OCI-LY1 (cell line): ENCODE measurements around the gene DEDD.

Experiments used
- H2AFZ ChIP-seq: fragments of 200-600 bp; sonication (generic), shearing (Covaris generic); 2 replicates; pipeline ENCODE4 v1.6.0; 2014; ENCODE audit warnings: antibody characterized with exemption, mild to moderate bottlenecking, low read length
- H3F3A ChIP-seq: fragments of 200-600 bp; sonication (generic), shearing (Covaris generic); 2 replicates; pipeline ENCODE4 v1.6.0; 2014; ENCODE audit warnings: mild to moderate bottlenecking, antibody characterized with exemption, low read length, moderate library complexity; ENCODE audit not compliant: insufficient read depth
- H3K27ac ChIP-seq: fragments of 200-600 bp; sonication (generic); 2 replicates; pipeline ENCODE4 v1.5.1; 2014; ENCODE audit warnings: low read length, mixed run types, mild to moderate bottlenecking, low read depth; ENCODE audit not compliant: poor library complexity, severe bottlenecking
- H3K27me3 ChIP-seq: fragments of 200-600 bp; sonication (generic); 2 replicates; pipeline ENCODE4 v1.6.0; 2014; ENCODE audit warnings: antibody characterized with exemption, mild to moderate bottlenecking, low read length, moderate library complexity; ENCODE audit not compliant: insufficient read depth
- H3K36me3 ChIP-seq: fragments of 200-600 bp; sonication (generic); 2 replicates; pipeline ENCODE4 v1.6.1; 2014; ENCODE audit warnings: mild to moderate bottlenecking, antibody characterized with exemption, low read length, moderate library complexity, mixed read lengths; ENCODE audit not compliant: insufficient read depth
- H3K4me1 ChIP-seq: fragments of 200-600 bp; sonication (generic); 2 replicates; pipeline ENCODE4 v1.5.1; 2014; ENCODE audit warnings: mild to moderate bottlenecking, low read length, moderate library complexity; ENCODE audit not compliant: insufficient read depth, severe bottlenecking
- H3K4me2 ChIP-seq: fragments of 200-600 bp; sonication (generic), shearing (Covaris generic); 2 replicates; pipeline ENCODE4 v1.6.1; 2014; ENCODE audit warnings: low read length
- H3K4me3 ChIP-seq: fragments of 200-600 bp; sonication (generic); 2 replicates; pipeline ENCODE4 v1.5.1; 2014; ENCODE audit warnings: low read length, low read depth, mild to moderate bottlenecking, mixed read lengths; ENCODE audit not compliant: poor library complexity, severe bottlenecking
- H3K79me2 ChIP-seq: fragments of 200-600 bp; shearing (Covaris generic); 2 replicates; pipeline ENCODE4 v1.6.1; 2016; ENCODE audit warnings: mixed run types, low read length, mixed read lengths; ENCODE audit not compliant: insufficient read depth
- H3K9ac ChIP-seq: fragments of 200-600 bp; sonication (generic), shearing (Covaris generic); 2 replicates; pipeline ENCODE4 v1.6.1; 2014; ENCODE audit warnings: mild to moderate bottlenecking, low read length, mixed read lengths
- H3K9me2 ChIP-seq: fragments of 200-600 bp; sonication (generic), shearing (Covaris generic); 2 replicates; pipeline ENCODE4 v1.6.1; 2014; ENCODE audit warnings: low read depth, mild to moderate bottlenecking, low read length, mixed read lengths
- H3K9me3 ChIP-seq: fragments of 200-600 bp; shearing (Covaris generic); 2 replicates; pipeline ENCODE4 v1.6.1; 2014; ENCODE audit warnings: low read length, mixed read lengths
- H4K20me1 ChIP-seq: fragments of 200-600 bp; sonication (generic), shearing (Covaris generic); 2 replicates; pipeline ENCODE4 v1.6.0; 2016; ENCODE audit warnings: mild to moderate bottlenecking, low read length; ENCODE audit not compliant: insufficient read depth
- CTCF ChIP-seq: fragments of 200-600 bp; sonication (generic), shearing (Covaris generic); IDR thresholded peaks from 2 replicates; pipeline ENCODE4 v1.5.1; 2017; ENCODE audit warnings: mild to moderate bottlenecking, antibody characterized with exemption, low read length, moderate library complexity, mixed read lengths
- EZH2 ChIP-seq: fragments of 200-600 bp; sonication (generic), shearing (Covaris generic); IDR thresholded peaks from 2 replicates; pipeline ENCODE4 v1.8.0; 2017; ENCODE audit warnings: borderline replicate concordance, mixed run types, mild to moderate bottlenecking, antibody characterized with exemption, low read length, moderate library complexity, mixed read lengths

DEDD gene

GRCh38 chr1:161140755-161141400, 8.4 kb upstream of the DEDD start:
- no peak overlapping the region for H3K27ac ChIP-seq

GRCh38 chr1:161139766-161140165, 7.3 kb upstream of the DEDD start:
- Histone ChIP-seq H3K9ac (no peak overlapping the region), H3K9me3 (no peaks in the 10 kb centered on the region), H3K4me2 (no peak overlapping the region), H4K20me1 (no peaks in the 10 kb centered on the region), H3K79me2 (no peaks in the 10 kb centered on the region), H3K4me1 (no peaks in the 10 kb centered on the region), H3K9me2 (no peaks in the 10 kb centered on the region), H3K27me3 (no peaks in the 10 kb centered on the region), H2AFZ (no peak overlapping the region), H3K27ac (no peak overlapping the region), H3K4me3 (no peak overlapping the region), H3F3A (no peaks in the 10 kb centered on the region), H3K36me3 (no peaks in the 10 kb centered on the region; the same call in 1 of the 2 replicates)
- TF ChIP-seq EZH2 (no peak), CTCF (peak; percentile 34)

More at GRCh38 chr1:161140755-161141400, 8.4 kb upstream of the DEDD start:
- no peak overlapping the region for H2AFZ ChIP-seq
- no peak overlapping the region for H3K9ac ChIP-seq
- H3K4me2 ChIP-seq, result no peak overlapping the region
- no peaks in the 10 kb centered on the region for H3K79me2 ChIP-seq
- H3K27me3 ChIP-seq, result no peaks in the 10 kb centered on the region
- no peaks in the 10 kb centered on the region for H3K9me3 ChIP-seq
- no peaks in the 10 kb centered on the region; the same call in 1 of the 2 replicates for H3K36me3 ChIP-seq
- no peak overlapping the region for H3K4me3 ChIP-seq
- TF ChIP-seq CTCF (no peak), EZH2 (no peak)
- H4K20me1 ChIP-seq, result no peaks in the 10 kb centered on the region
- H3K9me2 ChIP-seq, result no peaks in the 10 kb centered on the region
- no peaks in the 10 kb centered on the region for H3K4me1 ChIP-seq
- H3F3A ChIP-seq, result no peaks in the 10 kb centered on the region

- no peak overlapping the region for H3K9ac ChIP-seq
- no peak overlapping the region for H3K4me2 ChIP-seq
- no peak overlapping the region for H3K4me3 ChIP-seq
- H3K4me1 ChIP-seq, result peaks cover 7% of the 10 kb centered on the region
- H3K36me3 ChIP-seq, result no peaks in the 10 kb centered on the region; the same call in 1 of the 2 replicates
- H3K27ac ChIP-seq, result no peak overlapping the region
- no peaks in the 10 kb centered on the region for H3K9me2 ChIP-seq
- no peak overlapping the region for H2AFZ ChIP-seq
- H3K9me3 ChIP-seq, result no peaks in the 10 kb centered on the region
- no peaks in the 10 kb centered on the region for H3K27me3 ChIP-seq
- no peak for TF ChIP-seq EZH2
- TF ChIP-seq CTCF, result no peak
- no peaks in the 10 kb centered on the region for H4K20me1 ChIP-seq
- peaks cover 4% of the 10 kb centered on the region; the same call in 1 of the 2 replicates for H3K79me2 ChIP-seq
- H3F3A ChIP-seq, result no peaks in the 10 kb centered on the region
These were observed 6.0 kb upstream of the DEDD start for GRCh38 chr1:161138431-161138830.
